Mesenchymal stem cell (in vitro differentiated cells and primary cell): ENCODE measurements around the gene CARD19.

Experiments
- DNase-seq: peaks from one replicate; pipeline ENCODE4 v3.0.0-alpha.2; 2013
- H2AFZ ChIP-seq: one replicate; pipeline ENCODE4 v1.6.1; 2013; ENCODE audit warnings: low read depth, mild to moderate bottlenecking, control low read depth, inconsistent platforms, low read length, moderate library complexity
- H2AK5ac ChIP-seq: 2 replicates; pipeline ENCODE4 v1.6.1; 2013; ENCODE audit warnings: low read length, moderate library complexity, mild to moderate bottlenecking, inconsistent platforms; ENCODE audit not compliant: severe bottlenecking
- H2BK120ac ChIP-seq: one replicate; pipeline ENCODE4 v1.6.1; 2013; ENCODE audit warnings: low read depth, mild to moderate bottlenecking, inconsistent platforms, low read length, moderate library complexity
- H2BK12ac ChIP-seq, 2 experiments: one replicate each; pipeline ENCODE4 v1.6.1; 2013; ENCODE audit warnings: inconsistent platforms in 2 of 2, low read length in 2 of 2, mild to moderate bottlenecking in 2 of 2, moderate library complexity in 2 of 2, control low read depth in 1 of 2
- H2BK15ac ChIP-seq: one replicate; pipeline ENCODE4 v1.6.1; 2013; ENCODE audit warnings: mild to moderate bottlenecking, low read depth, inconsistent platforms; ENCODE audit not compliant: poor library complexity, severe bottlenecking
- H2BK5ac ChIP-seq: 2 replicates; pipeline ENCODE4 v1.6.1; 2013; ENCODE audit warnings: low read depth, mild to moderate bottlenecking, low read length, control low read depth, inconsistent platforms; ENCODE audit not compliant: poor library complexity, severe bottlenecking
- H3K14ac ChIP-seq, 2 experiments: one replicate each; pipeline ENCODE4 v1.6.1; 2013; ENCODE audit warnings: inconsistent platforms in 2 of 2, low read length in 2 of 2, control low read depth in 1 of 2, mild to moderate bottlenecking in 1 of 2, moderate library complexity in 1 of 2
- H3K18ac ChIP-seq, 2 experiments: one replicate each; pipeline ENCODE4 v1.6.1; 2013; ENCODE audit warnings: inconsistent platforms in 2 of 2, low read length in 2 of 2, control low read depth in 1 of 2, low read depth in 1 of 2, mild to moderate bottlenecking in 1 of 2
- H3K23ac ChIP-seq, 2 experiments: one replicate each; pipeline ENCODE4 v1.6.1; 2013; ENCODE audit warnings: inconsistent platforms in 2 of 2, low read length in 2 of 2, mild to moderate bottlenecking in 2 of 2, moderate library complexity in 2 of 2, control low read depth in 1 of 2
- H3K27ac ChIP-seq: 2 replicates; pipeline ENCODE4 v1.5.1; 2013; ENCODE audit warnings: mild to moderate bottlenecking, moderate library complexity, low read length, control low read depth, inconsistent platforms; ENCODE audit not compliant: poor library complexity, severe bottlenecking
- H3K27me3 ChIP-seq, 2 experiments: 2 replicates each; pipeline versions ENCODE4 v1.6.1 to v1.7.0; 2013; ENCODE audit warnings: low read length in 2 of 2, mild to moderate bottlenecking in 2 of 2, moderate library complexity in 2 of 2, control low read depth in 1 of 2, inconsistent platforms in 1 of 2; ENCODE audit not compliant: control insufficient read depth in 1 of 2, insufficient read depth in 1 of 2
- H3K36me3 ChIP-seq, 2 experiments: 2 replicates each; pipeline versions ENCODE4 v1.6.1 to v1.7.0; 2013; ENCODE audit warnings: low read length in 2 of 2, control low read depth in 1 of 2, inconsistent platforms in 1 of 2, low read depth in 1 of 2, mild to moderate bottlenecking in 1 of 2; ENCODE audit not compliant: insufficient read depth in 2 of 2, control insufficient read depth in 1 of 2
- H3K4ac ChIP-seq, 2 experiments: one replicate each; pipeline ENCODE4 v1.6.1; 2013; ENCODE audit warnings: inconsistent platforms in 2 of 2, low read length in 2 of 2, mild to moderate bottlenecking in 2 of 2, moderate library complexity in 2 of 2, control low read depth in 1 of 2, low read depth in 1 of 2
- H3K4me1 ChIP-seq: 2 replicates; pipeline ENCODE4 v1.6.1; 2013; ENCODE audit warnings: low read depth, low read length, control low read depth; ENCODE audit not compliant: control insufficient read depth, insufficient read depth
- H3K4me2 ChIP-seq: 2 replicates; pipeline ENCODE4 v1.6.1; 2013; ENCODE audit warnings: low read length, mild to moderate bottlenecking, inconsistent platforms; ENCODE audit not compliant: poor library complexity, severe bottlenecking
- H3K4me3 ChIP-seq, 2 experiments: 2 replicates each; pipeline versions ENCODE4 v1.5.1 to v1.7.0; 2013; ENCODE audit warnings: low read length in 2 of 2, mild to moderate bottlenecking in 2 of 2, control low read depth in 1 of 2, low read depth in 1 of 2; ENCODE audit not compliant: insufficient read depth in 1 of 2
- H3K79me1 ChIP-seq: replicated peaks from 2 replicates; pipeline ENCODE4 v1.6.1; 2013; ENCODE audit warnings: mild to moderate bottlenecking, control low read depth, low read length, inconsistent platforms; ENCODE audit not compliant: poor library complexity, severe bottlenecking
- H3K9ac ChIP-seq: 2 replicates; pipeline ENCODE4 v1.7.0; 2013; ENCODE audit warnings: mild to moderate bottlenecking, low read length, moderate library complexity
- H3K9me3 ChIP-seq: 2 replicates; pipeline ENCODE4 v1.7.0; 2013; ENCODE audit warnings: mild to moderate bottlenecking, low read length; ENCODE audit not compliant: control insufficient read depth
- H4K8ac ChIP-seq: one replicate; pipeline ENCODE4 v1.6.1; 2013; ENCODE audit warnings: inconsistent platforms, mild to moderate bottlenecking, low read length, moderate library complexity
- H4K91ac ChIP-seq: one replicate; pipeline ENCODE4 v1.6.1; 2013; ENCODE audit warnings: mild to moderate bottlenecking, low read length, inconsistent platforms
- WGBS: methylation state at CpG from one replicate; pipeline ENCODE4 v1.1.7; 2013; ENCODE audit warnings: mixed read lengths; 5-methylcytosine and 5-hydroxymethylcytosine counted together

The CARD19 gene

DNA sequence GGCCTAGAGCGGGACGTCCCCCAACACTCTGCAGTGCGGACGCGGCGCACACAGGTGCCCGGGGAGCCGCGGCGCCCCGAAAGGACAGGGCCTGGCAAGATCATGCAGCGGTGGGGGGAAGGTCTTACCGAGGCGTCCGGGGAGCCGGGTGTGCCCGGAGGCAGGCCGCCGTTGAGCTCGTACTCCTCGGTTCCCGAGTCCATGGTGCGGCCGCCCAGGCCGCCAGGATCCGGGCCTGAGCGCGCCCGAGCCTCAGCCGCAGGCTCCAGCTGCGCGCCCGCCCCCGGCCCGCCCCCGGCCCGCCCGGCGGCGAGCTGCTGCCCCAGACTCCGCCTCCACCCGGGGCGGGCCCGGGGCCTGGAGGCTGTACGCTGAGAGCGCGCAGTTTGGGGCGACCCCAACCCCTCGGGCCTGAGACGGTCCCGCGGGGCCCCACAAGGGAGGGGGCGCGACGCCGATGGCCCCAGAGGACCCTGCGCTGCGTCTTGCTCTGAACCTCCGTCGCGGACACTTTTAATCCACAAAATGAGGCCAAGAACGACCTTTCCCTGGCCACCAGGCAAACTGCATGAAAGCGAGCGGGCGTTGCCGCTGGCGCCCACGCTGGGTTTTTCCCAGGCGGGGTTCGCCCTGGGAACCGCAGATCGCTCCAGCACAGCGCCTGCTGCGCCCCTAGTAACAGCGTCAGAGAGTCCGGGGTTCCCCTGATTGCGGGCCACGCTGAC lies 38.2 kb downstream of the CARD19 start, which contains the start of gene NINJ1:
Gene NINJ1, minus strand, starts transcription at position 237 of the 725 bp plus-strand sequence. Its CDS starts 34 bp downstream, at position 203.
- peak within 1 kb of the TSS in 1 of 2 experiments; percentile 50 for H3K23ac ChIP-seq
- H2BK15ac ChIP-seq: peak within 1 kb of the TSS; percentile 98
- no peaks in the 10 kb centered on the region for H3K36me3 ChIP-seq
- peak within 1 kb of the TSS; percentile 68 to 84 for H3K4me3 ChIP-seq
- 2% methylated on average over 59 of the region's 78 CpGs for WGBS
- peaks cover 4% of the 10 kb centered on the region for H3K9me3 ChIP-seq
- H3K18ac ChIP-seq: peak within 1 kb of the TSS; percentile 78 to 93
- H3K14ac ChIP-seq: peak within 1 kb of the TSS in 1 of 2 experiments; percentile 93
- peak; percentile 95 for DNase-seq
- H2BK120ac ChIP-seq: peak within 1 kb of the TSS; percentile 56
- H3K27me3 ChIP-seq: no peaks in the 10 kb centered on the region
- peak within 1 kb of the TSS; percentile 47 for H4K8ac ChIP-seq
- H2AFZ ChIP-seq: peak within 1 kb of the TSS; percentile 73
- peaks cover 13% of the 10 kb centered on the region for H3K79me1 ChIP-seq
- H3K27ac ChIP-seq: peak within 1 kb of the TSS; percentile 80
- peak within 1 kb of the TSS; percentile 57 to 83 for H3K4ac ChIP-seq
- peak within 1 kb of the TSS; percentile 45 for H2BK5ac ChIP-seq
- H3K4me1 ChIP-seq: peaks cover 49% of the 10 kb centered on the region
- H3K4me2 ChIP-seq: peak within 1 kb of the TSS; percentile 85
- peak within 1 kb of the TSS; percentile 1 for H2AK5ac ChIP-seq
- peak within 1 kb of the TSS; percentile 53 to 94 for H2BK12ac ChIP-seq
- peak within 1 kb of the TSS; percentile 85 for H4K91ac ChIP-seq
- peak within 1 kb of the TSS; percentile 93 for H3K9ac ChIP-seq

DNA sequence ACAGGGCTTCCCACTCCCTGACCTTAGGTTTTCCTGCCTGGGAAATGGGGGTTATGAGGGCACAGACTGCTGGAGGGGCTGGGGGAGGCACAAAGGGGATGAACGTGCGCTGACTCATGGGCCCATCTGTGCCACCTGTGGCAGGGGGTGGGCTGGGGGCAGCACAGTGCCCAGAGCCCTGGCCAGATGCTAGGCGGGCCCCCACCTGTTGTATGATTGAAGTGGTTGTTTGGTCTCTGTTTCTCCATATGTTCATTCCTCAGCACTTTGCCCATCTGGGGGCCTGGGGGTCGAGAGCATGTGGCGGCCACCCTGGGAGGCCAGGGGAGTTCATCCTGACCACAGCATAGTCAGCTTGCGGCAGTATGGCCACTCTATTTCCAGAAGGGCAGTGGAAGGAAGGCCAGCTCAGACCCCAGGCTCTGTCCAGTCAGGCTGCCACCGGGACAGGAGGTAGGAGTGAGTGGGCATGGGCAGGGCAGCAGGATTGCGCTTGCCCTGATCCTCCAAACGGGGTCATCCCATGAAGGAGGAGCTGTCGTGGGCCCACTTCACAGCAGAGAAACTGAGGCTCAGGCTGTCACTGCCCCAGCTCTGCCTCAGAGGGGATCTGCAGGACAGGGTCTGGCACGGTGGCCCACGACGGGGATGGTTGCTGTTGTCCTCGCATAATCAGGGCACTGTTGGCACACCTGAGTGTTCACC lies 38.9 kb downstream of the CARD19 start:
- no peak overlapping the region for H3K27ac ChIP-seq
- peak overlapping the region; percentile 83 for H3K4me2 ChIP-seq
- peak overlapping the region; percentile 17 to 88 for H3K18ac ChIP-seq
- H2BK15ac ChIP-seq: no peak overlapping the region
- H2BK5ac ChIP-seq: no peak overlapping the region
- H3K14ac ChIP-seq: peak overlapping the region in 1 of 2 experiments; percentile 93
- peaks cover 11% of the 10 kb centered on the region for H3K79me1 ChIP-seq
- no peaks in the 10 kb centered on the region for H3K27me3 ChIP-seq
- H4K91ac ChIP-seq: peak overlapping the region; percentile 5
- peak overlapping the region in 1 of 2 experiments; percentile 46 for H2BK12ac ChIP-seq
- WGBS: 78% methylated on average over 13 of the region's 14 CpGs
- H2AK5ac ChIP-seq: no peak overlapping the region
- peak overlapping the region; percentile 62 to 84 for H3K4me3 ChIP-seq
- H3K9me3 ChIP-seq: peaks cover 4% of the 10 kb centered on the region
- H3K4ac ChIP-seq: peak overlapping the region; percentile 52 to 57
- H2AFZ ChIP-seq: peak overlapping the region; percentile 73
- H4K8ac ChIP-seq: peak overlapping the region; percentile 47
- H3K4me1 ChIP-seq: peaks cover 42% of the 10 kb centered on the region
- peak overlapping the region; percentile 93 for H3K9ac ChIP-seq
- H3K36me3 ChIP-seq: no peaks in the 10 kb centered on the region
- DNase-seq: no peak
- H3K23ac ChIP-seq: peak overlapping the region in 1 of 2 experiments; percentile 50
- no peak overlapping the region for H2BK120ac ChIP-seq

DNA sequence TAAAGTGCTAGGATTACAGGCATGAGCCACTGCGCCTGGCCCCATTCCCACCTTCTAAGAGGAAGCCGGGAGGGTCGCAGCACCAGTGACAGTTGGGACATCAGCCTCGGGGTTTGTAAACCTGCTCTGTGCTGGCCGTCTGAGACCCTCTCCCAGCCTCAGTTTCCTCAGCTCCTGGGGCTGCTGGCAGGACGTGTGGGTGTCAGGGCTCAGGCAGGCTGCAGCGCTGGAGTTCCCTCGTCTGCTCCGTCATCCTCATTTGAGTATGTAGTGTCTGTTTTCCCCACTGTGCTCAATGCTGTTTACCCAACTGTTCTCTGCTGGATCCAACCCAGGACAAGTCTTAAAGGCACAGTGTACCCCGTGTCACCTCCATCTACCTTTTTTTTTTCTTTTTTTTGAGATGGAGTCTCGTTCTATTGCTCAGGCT lies 40.0 kb downstream of the CARD19 start:
- Histone ChIP-seq H2BK12ac (no peak overlapping the region), H4K8ac (peak overlapping the region; percentile 46), H3K36me3 (no peaks in the 10 kb centered on the region), H3K9me3 (peaks cover 4% of the 10 kb centered on the region), H3K14ac (no peak overlapping the region), H3K18ac (no peak overlapping the region), H3K4me2 (no peak overlapping the region), H2AFZ (no peak overlapping the region), H4K91ac (peak overlapping the region; percentile 18), H3K4me3 (no peak overlapping the region), H3K4ac (no peak overlapping the region), H2BK120ac (no peak overlapping the region), H2BK15ac (peak overlapping the region; percentile 38), H2BK5ac (no peak overlapping the region), H3K4me1 (peaks cover 32% of the 10 kb centered on the region), H3K27me3 (no peaks in the 10 kb centered on the region), H3K79me1 (peaks cover 8% of the 10 kb centered on the region), H2AK5ac (no peak overlapping the region), H3K27ac (no peak overlapping the region), H3K9ac (no peak overlapping the region), H3K23ac (no peak overlapping the region)
- peak; percentile 62 for DNase-seq
- WGBS: 79% methylated on average over 11 of the region's 11 CpGs

DNA sequence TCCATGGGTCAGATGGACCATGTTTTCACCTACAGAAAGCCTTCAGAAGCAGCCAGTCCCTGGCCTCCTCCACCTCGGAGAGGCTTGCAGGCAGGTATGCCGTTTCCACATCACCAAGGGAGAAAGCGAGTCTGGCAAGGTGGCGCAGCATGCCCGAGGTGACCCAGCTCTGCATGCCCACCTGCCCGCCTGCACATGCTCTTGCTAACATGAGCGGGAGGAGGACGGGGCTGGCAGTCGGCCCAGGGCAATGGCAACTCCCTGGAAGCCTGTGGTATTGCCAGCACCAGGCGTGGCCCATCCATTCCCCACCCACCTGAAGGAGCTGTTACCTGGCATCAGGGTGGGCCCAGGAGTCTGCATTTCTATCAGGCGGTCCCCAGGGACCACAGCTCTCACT lies 41.3 kb downstream of the CARD19 start:
- Histone ChIP-seq H3K9ac (no peak overlapping the region), H3K23ac (no peak overlapping the region), H3K4ac (no peak overlapping the region), H3K14ac (no peak overlapping the region), H2BK12ac (no peak overlapping the region), H3K4me3 (no peak overlapping the region), H3K27me3 (no peaks in the 10 kb centered on the region), H2BK15ac (no peak overlapping the region), H3K36me3 (no peaks in the 10 kb centered on the region), H3K9me3 (peaks cover 4% of the 10 kb centered on the region), H3K18ac (no peak overlapping the region), H3K4me1 (peaks cover 25% of the 10 kb centered on the region), H4K8ac (no peak overlapping the region), H2AFZ (no peak overlapping the region), H3K79me1 (no peaks in the 10 kb centered on the region), H3K4me2 (no peak overlapping the region), H4K91ac (no peak overlapping the region), H3K27ac (no peak overlapping the region), H2AK5ac (no peak overlapping the region), H2BK120ac (no peak overlapping the region), H2BK5ac (no peak overlapping the region)
- no peak for DNase-seq
- WGBS: 90% methylated on average over 11 of the region's 11 CpGs
